Right lobe of liver (tissue), 6 donors: ENCODE measurements around the gene SYT14. TPM values are rescaled to one million over a fixed set of nuclear protein-coding genes. Genes with fewer than 3 reads are reported as not detected.

Source experiments
- ATAC-seq, 4 donors: fragments of 200-7000 bp; cut with Tn5 transposase; one replicate each; pipeline ENCODE4 v1.9.1; 2020; ENCODE audit warnings: mild to moderate bottlenecking in 4 of 4, moderate library complexity in 4 of 4
- DNase-seq, 3 donors: peaks; one replicate each; pipeline ENCODE4 v3.0.0-alpha.2; 2020
- H3K27ac ChIP-seq, 3 donors: fragments of 200-600 bp; one replicate each; pipeline ENCODE4 v1.8.0; 2022
- H3K27me3 ChIP-seq, 2 donors: fragments of 200-600 bp; one replicate each; pipeline ENCODE4 v1.8.0; 2022
- H3K36me3 ChIP-seq, 4 donors: fragments of 200-600 bp; sonication (generic) in 1 of 4; one replicate each; pipeline versions ENCODE4 v1.5.1 to v1.8.0; 2017 to 2022; ENCODE audit warnings: control low read depth in 1 of 4
- H3K4me1 ChIP-seq, 4 donors: fragments of 200-600 bp; sonication (generic) in 1 of 4; one replicate each; pipeline versions ENCODE4 v1.5.1 to v1.8.0; 2017 to 2022; ENCODE audit warnings: control low read depth in 1 of 4
- H3K4me3 ChIP-seq, 3 donors: fragments of 200-600 bp; one replicate each; pipeline ENCODE4 v1.8.0; 2022
- H3K9me3 ChIP-seq, 4 donors: fragments of 200-600 bp; sonication (generic) in 1 of 4; one replicate each; pipeline versions ENCODE4 v1.5.1 to v1.8.0; 2017 to 2022; ENCODE audit warnings: control low read depth in 1 of 4
- POLR2A ChIP-seq: fragments of 450-650 bp; IDR thresholded peaks from one replicate; pipeline ENCODE4 v1.6.1; 2017; ENCODE audit warnings: antibody characterized with exemption, mild to moderate bottlenecking
- WGBS: methylation state at CpG from one replicate; pipeline ENCODE4 v1.1.6; 2018; ENCODE audit warnings: low coverage, low lambda C conversion rate; ENCODE audit not compliant: insufficient coverage; ENCODE audit errors: missing lambda C conversion rate; 5-methylcytosine and 5-hydroxymethylcytosine counted together
- intact Hi-C, 2 donors: fragments of 100-400 bp; cut with DNase I; formaldehyde crosslinking; loops; one replicate each; pipeline versions ENCODE4 v1.11.2 to v1.14.1; 2022
- total RNA-seq, 6 experiments: library from RNA; depleted of rRNA in 2 of 6; stranded (reverse); fragments of >200 nt in 2 of 6; fragmentation: NEBNext Ultra II Directional in 3 of 6; extraction: Animal tissue kit (Norgen Biotek cat#: 25700) in 3 of 6; gene quantifications; one replicate each; pipeline versions ENCODE4 v1.1.0 to v1.2.4, GENCODE V29; 2016 to 2023
- TF ChIP-seq, protein P1 (sequence below), 4 donors: fragments of 200-600 bp in 3 of 4; fragments of 450-650 bp in 1 of 4; IDR thresholded peaks; one replicate each; pipeline versions ENCODE4 v1.5.1 to v1.8.0; 2016 to 2022; ENCODE audit warnings: antibody characterized with exemption in 4 of 4, mild to moderate bottlenecking in 2 of 4
- donor health status: DM: no; HTN: yes; CAD: no.
- donor health status: DM: no; HTN: no; CAD: no.
- donor health status: DM: no; HTN: no; CAD: no.
- donor health status: DM: no; HTN: yes; CAD: no.
- donor health status: DM: no; HTN: yes; CAD: no.

Gene SYT14
- total RNA-seq, 6 experiments from 2014 or later = not detected

DNA sequence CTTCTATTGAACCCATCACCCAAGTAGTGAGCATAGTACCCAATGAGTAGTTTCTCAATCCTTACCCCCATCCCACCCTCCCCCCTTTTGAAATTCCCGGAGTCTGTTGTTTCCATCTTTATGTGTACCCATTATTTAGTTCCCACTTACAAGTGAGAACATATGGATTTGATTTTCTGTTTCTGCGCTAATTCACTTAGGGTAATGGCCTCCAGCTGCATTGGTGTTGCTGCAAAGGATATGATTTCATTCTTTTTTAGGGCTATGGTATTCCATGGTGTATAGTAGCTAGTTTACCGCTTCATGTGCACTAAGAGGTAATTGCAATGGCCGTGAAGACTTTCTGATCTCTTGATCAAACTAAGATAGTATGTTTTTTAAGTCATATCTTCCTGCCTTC lies 187.1 kb downstream of the SYT14 start:
- Histone ChIP-seq H3K36me3 (no peaks in the 10 kb centered on the region), H3K27ac (no peak overlapping the region), H3K9me3 (no peaks in the 10 kb centered on the region), H3K27me3 (no peaks in the 10 kb centered on the region), H3K4me1 (no peaks in the 10 kb centered on the region), H3K4me3 (no peak overlapping the region)
- DNase-seq (no peak), ATAC-seq (no peak)
- 54% methylated on average over 4 of the region's 4 CpGs for WGBS
- TF ChIP-seq, protein P1, sequence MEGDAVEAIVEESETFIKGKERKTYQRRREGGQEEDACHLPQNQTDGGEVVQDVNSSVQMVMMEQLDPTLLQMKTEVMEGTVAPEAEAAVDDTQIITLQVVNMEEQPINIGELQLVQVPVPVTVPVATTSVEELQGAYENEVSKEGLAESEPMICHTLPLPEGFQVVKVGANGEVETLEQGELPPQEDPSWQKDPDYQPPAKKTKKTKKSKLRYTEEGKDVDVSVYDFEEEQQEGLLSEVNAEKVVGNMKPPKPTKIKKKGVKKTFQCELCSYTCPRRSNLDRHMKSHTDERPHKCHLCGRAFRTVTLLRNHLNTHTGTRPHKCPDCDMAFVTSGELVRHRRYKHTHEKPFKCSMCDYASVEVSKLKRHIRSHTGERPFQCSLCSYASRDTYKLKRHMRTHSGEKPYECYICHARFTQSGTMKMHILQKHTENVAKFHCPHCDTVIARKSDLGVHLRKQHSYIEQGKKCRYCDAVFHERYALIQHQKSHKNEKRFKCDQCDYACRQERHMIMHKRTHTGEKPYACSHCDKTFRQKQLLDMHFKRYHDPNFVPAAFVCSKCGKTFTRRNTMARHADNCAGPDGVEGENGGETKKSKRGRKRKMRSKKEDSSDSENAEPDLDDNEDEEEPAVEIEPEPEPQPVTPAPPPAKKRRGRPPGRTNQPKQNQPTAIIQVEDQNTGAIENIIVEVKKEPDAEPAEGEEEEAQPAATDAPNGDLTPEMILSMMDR (IDR thresholded peaks at IDR 0.05) = no peak
- TF ChIP-seq POLR2A = no peak
- intact Hi-C loops = no loop called here

DNA sequence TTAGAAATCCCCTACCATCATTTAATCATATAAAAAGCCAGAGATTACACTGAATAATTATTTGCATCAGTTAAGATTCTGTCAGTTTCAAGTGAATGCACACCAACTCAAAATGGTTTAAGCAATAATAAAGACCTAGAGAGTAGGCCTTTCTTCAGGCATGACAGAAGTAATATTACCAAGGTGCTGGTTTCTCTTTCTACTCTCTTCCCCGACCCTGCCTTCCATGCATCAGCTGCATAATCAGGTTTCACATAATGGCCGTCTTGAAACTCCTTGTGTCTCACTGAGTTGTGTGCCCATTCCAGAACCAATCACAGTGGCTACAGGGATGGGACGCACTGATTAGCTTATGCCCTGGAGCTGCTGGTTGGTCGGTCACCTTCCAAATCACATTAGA lies 191.1 kb downstream of the SYT14 start:
- H3K4me3 ChIP-seq = no peak overlapping the region
- no peak for ATAC-seq
- H3K27me3 ChIP-seq = no peaks in the 10 kb centered on the region
- DNase-seq = no peak
- intact Hi-C loops = no loop called here
- H3K9me3 ChIP-seq = no peaks in the 10 kb centered on the region
- H3K27ac ChIP-seq = no peak overlapping the region
- TF ChIP-seq, protein P1 (IDR thresholded peaks at IDR 0.05) = no peak
- no peak for TF ChIP-seq POLR2A
- H3K4me1 ChIP-seq = no peaks in the 10 kb centered on the region
- WGBS = 41% methylated on average over 4 of the region's 4 CpGs
- no peaks in the 10 kb centered on the region for H3K36me3 ChIP-seq

DNA sequence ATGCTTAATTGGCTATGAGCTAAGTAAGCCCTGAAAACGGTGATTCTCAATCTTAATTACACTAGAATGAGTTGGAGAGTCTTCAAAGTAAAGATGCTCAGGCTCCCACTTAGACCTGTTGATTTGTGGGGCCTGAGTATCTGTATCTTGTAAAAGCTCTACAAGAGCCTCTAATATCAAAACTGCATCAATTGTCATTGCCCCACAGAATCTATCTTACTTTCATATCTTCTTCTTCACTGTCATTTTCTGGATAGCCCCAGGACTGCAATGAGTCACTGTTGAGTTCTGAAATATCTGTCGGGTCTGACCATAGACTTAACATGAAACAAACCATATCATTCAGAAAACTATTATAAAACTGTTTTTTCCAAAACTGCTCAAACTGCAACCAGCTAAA lies 191.7 kb downstream of the SYT14 start:
- no peaks in the 10 kb centered on the region for H3K27me3 ChIP-seq
- H3K4me1 ChIP-seq = no peaks in the 10 kb centered on the region
- H3K36me3 ChIP-seq = no peaks in the 10 kb centered on the region
- DNase-seq (no peak), ATAC-seq (no peak)
- no peak for TF ChIP-seq POLR2A
- TF ChIP-seq, protein P1 (IDR thresholded peaks at IDR 0.05) = no peak
- H3K4me3 ChIP-seq = no peak overlapping the region
- WGBS = 51% methylated on average over 2 of the region's 2 CpGs
- no peak overlapping the region for H3K27ac ChIP-seq
- no peaks in the 10 kb centered on the region for H3K9me3 ChIP-seq
- intact Hi-C loops = loop anchor here in 1 of 2 donors (10.0 kb wide), 1 partner anchor 165 kb away; no protein-coding TSS in a partner anchor

DNA sequence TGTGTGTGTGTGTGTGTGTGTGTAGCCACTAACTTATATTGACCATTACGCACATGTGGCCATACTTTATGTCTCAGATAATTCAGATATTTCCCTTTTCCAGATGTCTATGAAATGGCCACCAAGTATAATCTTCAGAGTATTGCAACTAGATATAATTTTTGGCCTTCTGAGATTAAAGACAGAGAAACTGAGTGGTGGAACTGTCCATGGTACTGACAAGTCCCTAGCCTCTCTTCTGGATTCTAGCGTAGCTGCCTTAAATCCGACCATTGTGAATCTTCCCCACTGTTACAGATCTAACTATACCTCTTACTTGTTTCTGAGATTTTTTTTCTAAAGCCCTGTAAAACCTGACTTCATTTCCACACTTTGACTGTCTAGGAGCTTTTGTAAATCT lies 194.6 kb downstream of the SYT14 start:
- WGBS = 29% methylated on average over 2 of the region's 3 CpGs
- no peaks in the 10 kb centered on the region for H3K27me3 ChIP-seq

More for the DNA sequence above, 194.6 kb downstream of the SYT14 start:
- no peaks in the 10 kb centered on the region for H3K9me3 ChIP-seq
- no peak overlapping the region for H3K4me3 ChIP-seq
- intact Hi-C loops = loop anchor here in 1 of 2 donors (10.0 kb wide), 1 partner anchor 162 kb away; no protein-coding TSS in a partner anchor
- TF ChIP-seq, protein P1 (IDR thresholded peaks at IDR 0.05) = no peak
- no peak for TF ChIP-seq POLR2A
- H3K4me1 ChIP-seq = no peaks in the 10 kb centered on the region
- no peak overlapping the region for H3K27ac ChIP-seq
- DNase-seq (no peak), ATAC-seq (peak in 1 of 4 donors; percentile 23)
- H3K36me3 ChIP-seq = no peaks in the 10 kb centered on the region
